ENCODE data around the gene SLC25A36. TPM values are rescaled to one million over a fixed set of nuclear protein-coding genes. Genes with fewer than 3 reads are reported as not detected.

SLC25A36 gene
- total and polyA plus RNA-seq, 7 experiments from 2014 or later = 36.0 to 121 (median 65.4) TPM

DNA sequence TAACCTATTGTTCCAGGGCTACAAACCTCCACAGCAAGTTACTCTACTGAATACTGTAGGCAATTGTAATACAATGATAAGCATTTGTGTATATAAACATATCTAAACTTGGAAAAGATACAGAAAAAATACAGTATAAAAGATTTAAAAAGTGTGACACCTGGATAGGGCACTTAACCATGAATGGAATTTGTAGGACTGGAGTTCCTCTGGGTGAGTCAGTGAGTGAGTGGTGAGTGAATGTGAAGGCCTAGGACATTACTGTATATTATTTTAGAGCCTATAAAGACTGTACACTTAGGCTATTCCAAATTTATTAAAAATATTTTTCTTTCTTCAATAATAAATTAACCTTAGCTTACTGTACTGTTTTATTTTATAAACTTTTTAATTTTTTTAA lies 38.4 kb upstream of the SLC25A36 start:
- CTCF ChIA-PET = no interaction called here

DNA sequence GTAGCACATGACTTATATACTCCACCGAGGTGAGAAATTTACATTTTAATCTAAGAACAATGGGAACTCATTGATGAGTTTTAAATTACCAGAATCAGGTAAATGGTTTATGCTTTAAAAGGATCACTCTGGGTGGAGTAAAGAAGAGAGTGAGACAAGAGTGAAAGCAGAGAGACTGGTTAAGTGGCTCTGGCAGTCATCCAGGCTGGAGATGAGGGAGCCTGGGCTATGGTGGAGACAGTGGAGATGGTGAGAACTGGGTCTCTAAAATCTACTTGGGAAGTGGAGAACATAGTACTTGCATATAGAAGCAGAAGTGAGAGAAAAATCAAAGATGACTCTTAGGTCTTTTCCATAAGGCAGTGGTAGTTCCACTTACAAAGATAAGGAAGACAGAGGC lies 37.1 kb upstream of the SLC25A36 start:
- ChIA-PET CTCF (no interaction called here), POLR2A (no interaction called here)
- Mint-ChIP-seq H3K9me3 (no peaks in the 10 kb centered on the region), H3K27me3 (peaks cover 0 to 16% (median 0%) of the 10 kb centered on the region in 5 donors), H3K36me3 (no peaks in the 10 kb centered on the region), H3K27ac (no peak overlapping the region), H3K4me1 (no peaks in the 10 kb centered on the region), H3K4me3 (no peak overlapping the region)
- H3K36me3 ChIP-seq (ENCODE audit: control insufficient read depth in 2 of 3, insufficient read depth in 3 of 3, low read length in 3 of 3) = no peaks in the 10 kb centered on the region
- H3K4me3 ChIP-seq (ENCODE audit: low read length) = no peak overlapping the region
- intact Hi-C loops (cut with micrococcal nuclease) = no loop called here
- no peak for DNase-seq
- H3K27me3 ChIP-seq (ENCODE audit: control insufficient read depth in 2 of 2, insufficient read depth in 2 of 2, low read length in 2 of 2) = no peaks in the 10 kb centered on the region
- no peaks in the 10 kb centered on the region for H3K4me1 ChIP-seq (ENCODE audit: control insufficient read depth in 2 of 2, insufficient read depth in 2 of 2, low read length in 2 of 2)
- no peak overlapping the region for H3K27ac ChIP-seq (ENCODE audit: low read depth, low read length)
- no peak for ATAC-seq
- no peaks in the 10 kb centered on the region for H3K9me3 ChIP-seq (ENCODE audit: control insufficient read depth in 2 of 3, low read length in 3 of 3)

More for the DNA sequence above, 38.4 kb upstream of the SLC25A36 start:
- H3K27me3 ChIP-seq (ENCODE audit: control insufficient read depth in 2 of 2, insufficient read depth in 2 of 2, low read length in 2 of 2) = no peaks in the 10 kb centered on the region
- Mint-ChIP-seq H3K27me3 (peaks cover 0 to 16% (median 4%) of the 10 kb centered on the region in 5 donors), H3K4me1 (peaks cover 0 to 2% (median 0%) of the 10 kb centered on the region in 7 donors), H3K27ac (no peak overlapping the region), H3K36me3 (no peaks in the 10 kb centered on the region), H3K4me3 (no peak overlapping the region), H3K9me3 (no peaks in the 10 kb centered on the region)
- no peaks in the 10 kb centered on the region for H3K9me3 ChIP-seq (ENCODE audit: control insufficient read depth in 2 of 3, low read length in 3 of 3)
- no peak overlapping the region for H3K4me3 ChIP-seq (ENCODE audit: low read length)
- H3K36me3 ChIP-seq (ENCODE audit: control insufficient read depth in 2 of 3, insufficient read depth in 3 of 3, low read length in 3 of 3) = no peaks in the 10 kb centered on the region
- POLR2A ChIA-PET = no interaction called here
- no peak overlapping the region for H3K27ac ChIP-seq (ENCODE audit: low read depth, low read length)
- ATAC-seq (no peak), DNase-seq (no peak)
- H3K4me1 ChIP-seq (ENCODE audit: control insufficient read depth in 2 of 2, insufficient read depth in 2 of 2, low read length in 2 of 2) = no peaks in the 10 kb centered on the region
- intact Hi-C loops (cut with micrococcal nuclease) = no loop called here

DNA sequence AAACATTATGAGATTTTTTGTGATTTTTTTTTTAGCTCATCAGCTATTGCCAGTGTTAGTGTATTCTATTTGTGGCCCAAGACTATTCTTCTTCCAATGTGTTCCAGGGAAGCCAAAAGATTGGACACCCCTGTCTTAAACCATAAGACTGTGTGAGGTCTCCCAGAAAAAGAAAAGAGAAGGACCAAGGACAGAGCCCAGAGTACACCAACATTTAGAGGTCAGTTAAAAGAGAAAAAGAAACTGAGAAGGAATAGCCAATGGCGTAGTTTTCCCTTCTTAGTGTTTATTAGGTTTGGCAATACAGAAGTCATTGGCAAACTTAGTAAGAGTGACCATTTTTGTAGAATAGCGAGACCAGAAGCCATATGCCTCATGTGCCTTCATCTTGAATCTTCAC lies 36.1 kb upstream of the SLC25A36 start:
- CTCF ChIA-PET = no interaction called here
- Histone ChIP-seq H3K4me1 (ENCODE audit: control insufficient read depth in 2 of 2, insufficient read depth in 2 of 2, low read length in 2 of 2) (no peaks in the 10 kb centered on the region), H3K4me3 (ENCODE audit: low read length) (no peak overlapping the region), H3K36me3 (ENCODE audit: control insufficient read depth in 2 of 3, insufficient read depth in 3 of 3, low read length in 3 of 3) (no peaks in the 10 kb centered on the region), H3K27me3 (ENCODE audit: control insufficient read depth in 2 of 2, insufficient read depth in 2 of 2, low read length in 2 of 2) (no peaks in the 10 kb centered on the region), H3K27ac (ENCODE audit: low read depth, low read length) (no peak overlapping the region), H3K9me3 (ENCODE audit: control insufficient read depth in 2 of 3, low read length in 3 of 3) (no peaks in the 10 kb centered on the region)
- Mint-ChIP-seq H3K4me1 (no peaks in the 10 kb centered on the region), H3K27me3 (peaks cover 0 to 16% (median 5%) of the 10 kb centered on the region in 5 donors), H3K36me3 (no peaks in the 10 kb centered on the region), H3K4me3 (no peak overlapping the region), H3K27ac (no peak overlapping the region), H3K9me3 (no peaks in the 10 kb centered on the region)
- POLR2A ChIA-PET = no interaction called here
- no peak for DNase-seq
- ATAC-seq = no peak
- intact Hi-C loops (cut with micrococcal nuclease) = no loop called here

DNA sequence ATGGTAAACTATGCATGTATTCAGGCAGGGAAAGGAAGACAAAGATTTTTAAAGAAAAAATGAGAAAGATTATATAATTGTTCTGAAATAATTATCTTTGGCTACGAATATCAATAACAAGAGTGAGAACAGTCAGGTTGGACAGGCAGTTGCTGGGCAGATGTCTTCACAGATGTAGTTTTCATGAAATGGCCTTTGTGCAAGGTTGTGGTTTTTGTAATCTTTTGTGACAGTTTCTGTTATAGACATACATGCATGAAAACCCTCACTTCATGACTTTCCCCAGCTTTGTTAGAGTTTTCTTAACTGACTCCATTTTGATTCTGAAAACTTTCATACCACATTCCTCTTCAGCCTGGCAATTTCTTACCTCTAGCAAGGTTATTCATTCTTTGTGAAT lies 34.9 kb upstream of the SLC25A36 start:
- no peak for ATAC-seq
- no peak for DNase-seq
- Histone ChIP-seq H3K4me3 (ENCODE audit: low read length) (no peak overlapping the region), H3K36me3 (ENCODE audit: control insufficient read depth in 2 of 3, insufficient read depth in 3 of 3, low read length in 3 of 3) (no peaks in the 10 kb centered on the region), H3K4me1 (ENCODE audit: control insufficient read depth in 2 of 2, insufficient read depth in 2 of 2, low read length in 2 of 2) (no peaks in the 10 kb centered on the region), H3K9me3 (ENCODE audit: control insufficient read depth in 2 of 3, low read length in 3 of 3) (no peaks in the 10 kb centered on the region), H3K27me3 (ENCODE audit: control insufficient read depth in 2 of 2, insufficient read depth in 2 of 2, low read length in 2 of 2) (no peaks in the 10 kb centered on the region), H3K27ac (ENCODE audit: low read depth, low read length) (no peak overlapping the region)
- H3K9me3 Mint-ChIP-seq = no peaks in the 10 kb centered on the region
- intact Hi-C loops (cut with micrococcal nuclease) = no loop called here
- H3K27ac Mint-ChIP-seq = no peak overlapping the region
- ChIA-PET POLR2A (interaction anchor here (0.6 kb wide), 1 partner anchor 11 kb away, joined by 3 read pairs; no protein-coding TSS in a partner anchor), CTCF (interaction anchor here (1.2 kb wide), 1 partner anchor 11 kb away, joined by 3 read pairs; no protein-coding TSS in a partner anchor)
- H3K4me3 Mint-ChIP-seq = no peak overlapping the region
- H3K36me3 Mint-ChIP-seq = no peaks in the 10 kb centered on the region
- no peaks in the 10 kb centered on the region for H3K4me1 Mint-ChIP-seq
- peaks cover 0 to 19% (median 5%) of the 10 kb centered on the region in 5 donors for H3K27me3 Mint-ChIP-seq

DNA sequence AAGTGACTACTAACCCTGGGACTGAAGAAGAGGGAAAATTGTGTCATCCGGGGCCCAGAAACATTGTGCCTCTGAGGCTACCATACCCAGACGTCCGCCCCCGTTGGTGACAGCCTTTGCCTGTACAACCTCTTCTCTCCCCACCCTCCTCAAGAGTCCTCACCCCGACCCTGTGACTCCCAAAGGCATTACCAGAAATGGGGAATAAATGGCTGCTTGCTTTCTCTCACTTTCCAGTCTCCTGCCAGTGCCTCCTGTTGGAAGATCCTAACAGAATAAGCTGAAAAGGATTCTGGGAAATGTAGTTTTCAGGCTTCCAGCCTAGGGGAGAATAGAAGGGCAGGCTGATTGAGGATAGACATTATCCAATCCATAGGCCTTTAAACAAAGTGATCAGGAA lies 30.8 kb upstream of the SLC25A36 start:
- Histone ChIP-seq H3K4me3 (ENCODE audit: low read length) (no peak overlapping the region), H3K9me3 (ENCODE audit: control insufficient read depth in 2 of 3, low read length in 3 of 3) (no peaks in the 10 kb centered on the region), H3K27me3 (ENCODE audit: control insufficient read depth in 2 of 2, insufficient read depth in 2 of 2, low read length in 2 of 2) (no peaks in the 10 kb centered on the region), H3K27ac (ENCODE audit: low read depth, low read length) (no peak overlapping the region), H3K4me1 (ENCODE audit: control insufficient read depth in 2 of 2, insufficient read depth in 2 of 2, low read length in 2 of 2) (no peaks in the 10 kb centered on the region), H3K36me3 (ENCODE audit: control insufficient read depth in 2 of 3, insufficient read depth in 3 of 3, low read length in 3 of 3) (no peaks in the 10 kb centered on the region)
- POLR2A ChIA-PET = interaction anchor here (0.7 kb wide), 1 partner anchor 12 kb away, joined by 3 read pairs; no protein-coding TSS in a partner anchor
- ATAC-seq (no peak), DNase-seq (no peak)
- H3K27ac Mint-ChIP-seq = no peak overlapping the region
- H3K36me3 Mint-ChIP-seq = no peaks in the 10 kb centered on the region
- intact Hi-C loops (cut with micrococcal nuclease) = no loop called here
- CTCF ChIA-PET = no interaction called here
- no peak overlapping the region for H3K4me3 Mint-ChIP-seq
- no peaks in the 10 kb centered on the region for H3K4me1 Mint-ChIP-seq
- H3K27me3 Mint-ChIP-seq = peaks cover 3 to 27% (median 16%) of the 10 kb centered on the region in 5 donors
- H3K9me3 Mint-ChIP-seq = no peaks in the 10 kb centered on the region

DNA sequence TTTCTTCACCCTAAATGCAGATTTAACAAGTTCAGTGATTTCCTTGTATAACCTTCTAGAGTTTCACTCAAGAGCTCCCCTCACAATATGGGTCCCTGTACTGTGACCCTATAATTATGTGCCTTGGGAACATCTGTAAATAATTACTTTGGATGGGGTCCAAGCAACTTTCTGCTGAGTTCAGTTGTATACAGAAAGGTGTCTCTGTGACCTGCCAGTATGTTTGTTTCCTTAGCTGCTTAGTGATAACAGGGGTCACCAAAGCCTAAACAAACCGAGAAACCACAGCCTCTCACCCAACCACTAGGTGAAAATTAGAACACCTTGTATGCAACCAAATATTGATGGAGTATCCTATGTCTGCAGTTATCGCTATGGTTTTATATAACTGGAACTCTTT lies 29.8 kb upstream of the SLC25A36 start:
- H3K4me3 ChIP-seq (ENCODE audit: low read length) = no peak overlapping the region
- H3K27me3 ChIP-seq (ENCODE audit: control insufficient read depth in 2 of 2, insufficient read depth in 2 of 2, low read length in 2 of 2) = no peaks in the 10 kb centered on the region
- POLR2A ChIA-PET = no interaction called here
- H3K36me3 Mint-ChIP-seq = no peaks in the 10 kb centered on the region
- ATAC-seq (no peak), DNase-seq (no peak)
- CTCF ChIA-PET = interaction anchor here (0.7 kb wide), 1 partner anchor 10 kb away, joined by 3 read pairs; no protein-coding TSS in a partner anchor
- H3K9me3 ChIP-seq (ENCODE audit: control insufficient read depth in 2 of 3, low read length in 3 of 3) = no peaks in the 10 kb centered on the region
- H3K9me3 Mint-ChIP-seq = no peaks in the 10 kb centered on the region
- no peak overlapping the region for H3K4me3 Mint-ChIP-seq
- H3K4me1 Mint-ChIP-seq = no peaks in the 10 kb centered on the region
- no peaks in the 10 kb centered on the region for H3K4me1 ChIP-seq (ENCODE audit: control insufficient read depth in 2 of 2, insufficient read depth in 2 of 2, low read length in 2 of 2)
- H3K27me3 Mint-ChIP-seq = peaks cover 9 to 33% (median 19%) of the 10 kb centered on the region in 5 donors
- no peaks in the 10 kb centered on the region for H3K36me3 ChIP-seq (ENCODE audit: control insufficient read depth in 2 of 3, insufficient read depth in 3 of 3, low read length in 3 of 3)
- no peak overlapping the region for H3K27ac Mint-ChIP-seq
- intact Hi-C loops (cut with micrococcal nuclease) = no loop called here
- H3K27ac ChIP-seq (ENCODE audit: low read depth, low read length) = no peak overlapping the region

DNA sequence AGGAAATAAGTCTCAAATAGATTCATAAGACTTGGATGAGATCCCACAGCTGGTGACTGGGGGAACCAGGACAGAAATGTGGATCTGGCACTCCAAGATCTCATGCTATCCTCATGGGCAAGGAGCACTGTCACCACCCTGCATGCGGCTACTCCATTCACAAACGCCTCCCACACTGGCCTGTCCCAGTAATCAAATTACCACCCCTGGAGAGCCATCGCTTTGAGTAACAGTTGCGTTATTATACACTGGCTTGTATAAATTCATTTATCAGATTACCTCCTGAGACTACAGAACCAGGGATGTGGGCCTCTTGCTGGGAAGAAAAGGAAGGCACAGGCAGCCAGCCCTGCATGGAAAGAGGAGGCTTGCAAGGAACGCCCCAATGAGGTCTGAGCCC lies 27.9 kb upstream of the SLC25A36 start:
- Mint-ChIP-seq H3K36me3 (no peaks in the 10 kb centered on the region), H3K4me3 (no peak overlapping the region), H3K4me1 (no peaks in the 10 kb centered on the region), H3K9me3 (no peaks in the 10 kb centered on the region), H3K27ac (no peak overlapping the region), H3K27me3 (peaks cover 20 to 43% (median 26%) of the 10 kb centered on the region in 5 donors)
- no peak for ATAC-seq
- Histone ChIP-seq H3K4me1 (ENCODE audit: control insufficient read depth in 2 of 2, insufficient read depth in 2 of 2, low read length in 2 of 2) (no peaks in the 10 kb centered on the region), H3K4me3 (ENCODE audit: low read length) (no peak overlapping the region), H3K27me3 (ENCODE audit: control insufficient read depth in 2 of 2, insufficient read depth in 2 of 2, low read length in 2 of 2) (no peaks in the 10 kb centered on the region), H3K9me3 (ENCODE audit: control insufficient read depth in 2 of 3, low read length in 3 of 3) (no peaks in the 10 kb centered on the region), H3K27ac (ENCODE audit: low read depth, low read length) (no peak overlapping the region), H3K36me3 (ENCODE audit: control insufficient read depth in 2 of 3, insufficient read depth in 3 of 3, low read length in 3 of 3) (no peaks in the 10 kb centered on the region)
- intact Hi-C loops (cut with micrococcal nuclease) = no loop called here
- no peak for DNase-seq
- ChIA-PET CTCF (no interaction called here), POLR2A (no interaction called here)

Measured in naive thymus-derived CD4-positive, alpha-beta T cell (primary cell).